ENCODE data around the gene KRTAP10-5.

DNA sequence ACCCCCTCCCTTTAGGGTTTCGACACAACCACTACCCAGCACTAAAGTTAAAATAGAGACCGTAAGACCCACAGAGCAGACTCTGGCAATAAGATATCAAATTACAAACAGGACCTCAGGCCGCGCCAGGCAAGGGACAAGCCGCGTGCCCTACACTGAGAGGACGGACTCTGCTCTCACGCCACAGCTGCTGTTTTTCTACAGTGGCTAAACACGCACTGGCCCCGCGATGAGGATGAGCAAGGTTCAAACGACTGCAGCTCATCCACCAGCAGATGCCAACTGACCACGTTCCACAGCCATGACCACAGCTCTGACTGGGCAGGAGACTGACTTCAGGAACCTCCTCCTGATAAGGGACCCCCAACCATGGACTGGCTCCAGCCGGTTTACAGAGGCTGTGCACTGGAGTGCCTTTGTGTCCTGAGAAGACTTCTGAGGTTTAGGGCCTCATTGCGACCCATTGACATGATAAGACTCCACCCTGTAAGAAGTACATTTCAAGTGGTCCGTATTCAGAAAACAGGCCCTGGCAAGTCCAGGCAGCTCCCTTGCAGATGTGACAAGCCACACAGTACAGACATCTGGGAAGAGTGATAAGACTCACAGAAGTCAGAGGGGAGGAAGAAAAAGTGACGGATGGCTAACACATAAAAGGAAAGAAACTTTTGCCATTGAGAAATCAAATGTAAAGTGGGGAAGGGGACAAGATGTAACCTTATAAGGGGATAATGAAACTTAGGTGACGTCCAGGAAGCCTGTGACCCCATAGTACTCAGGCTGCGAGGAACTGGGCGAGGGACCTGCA is 13.4 kb upstream of the KRTAP10-5 start:
- TF ChIP-seq, protein P1, sequence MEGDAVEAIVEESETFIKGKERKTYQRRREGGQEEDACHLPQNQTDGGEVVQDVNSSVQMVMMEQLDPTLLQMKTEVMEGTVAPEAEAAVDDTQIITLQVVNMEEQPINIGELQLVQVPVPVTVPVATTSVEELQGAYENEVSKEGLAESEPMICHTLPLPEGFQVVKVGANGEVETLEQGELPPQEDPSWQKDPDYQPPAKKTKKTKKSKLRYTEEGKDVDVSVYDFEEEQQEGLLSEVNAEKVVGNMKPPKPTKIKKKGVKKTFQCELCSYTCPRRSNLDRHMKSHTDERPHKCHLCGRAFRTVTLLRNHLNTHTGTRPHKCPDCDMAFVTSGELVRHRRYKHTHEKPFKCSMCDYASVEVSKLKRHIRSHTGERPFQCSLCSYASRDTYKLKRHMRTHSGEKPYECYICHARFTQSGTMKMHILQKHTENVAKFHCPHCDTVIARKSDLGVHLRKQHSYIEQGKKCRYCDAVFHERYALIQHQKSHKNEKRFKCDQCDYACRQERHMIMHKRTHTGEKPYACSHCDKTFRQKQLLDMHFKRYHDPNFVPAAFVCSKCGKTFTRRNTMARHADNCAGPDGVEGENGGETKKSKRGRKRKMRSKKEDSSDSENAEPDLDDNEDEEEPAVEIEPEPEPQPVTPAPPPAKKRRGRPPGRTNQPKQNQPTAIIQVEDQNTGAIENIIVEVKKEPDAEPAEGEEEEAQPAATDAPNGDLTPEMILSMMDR (IDR thresholded peaks at IDR 0.05), result no peak
- no peak for TF ChIP-seq POLR2A (IDR thresholded peaks at IDR 0.05)

Measured in adrenal gland (tissue), 5 donors.